Measurements from ENCODE around the gene FNDC11.

FNDC11 gene

GRCh38 chr20:63578224-63579016 lies 24.5 kb downstream of the FNDC11 start:
- TF ChIP-seq CTCF (IDR thresholded peaks at IDR 0.05) (peak; percentile 25), ZFX (IDR thresholded peaks at IDR 0.05; ENCODE audit: borderline replicate concordance) (no peak)
- no peak overlapping the region for H3K27ac ChIP-seq

DNA sequence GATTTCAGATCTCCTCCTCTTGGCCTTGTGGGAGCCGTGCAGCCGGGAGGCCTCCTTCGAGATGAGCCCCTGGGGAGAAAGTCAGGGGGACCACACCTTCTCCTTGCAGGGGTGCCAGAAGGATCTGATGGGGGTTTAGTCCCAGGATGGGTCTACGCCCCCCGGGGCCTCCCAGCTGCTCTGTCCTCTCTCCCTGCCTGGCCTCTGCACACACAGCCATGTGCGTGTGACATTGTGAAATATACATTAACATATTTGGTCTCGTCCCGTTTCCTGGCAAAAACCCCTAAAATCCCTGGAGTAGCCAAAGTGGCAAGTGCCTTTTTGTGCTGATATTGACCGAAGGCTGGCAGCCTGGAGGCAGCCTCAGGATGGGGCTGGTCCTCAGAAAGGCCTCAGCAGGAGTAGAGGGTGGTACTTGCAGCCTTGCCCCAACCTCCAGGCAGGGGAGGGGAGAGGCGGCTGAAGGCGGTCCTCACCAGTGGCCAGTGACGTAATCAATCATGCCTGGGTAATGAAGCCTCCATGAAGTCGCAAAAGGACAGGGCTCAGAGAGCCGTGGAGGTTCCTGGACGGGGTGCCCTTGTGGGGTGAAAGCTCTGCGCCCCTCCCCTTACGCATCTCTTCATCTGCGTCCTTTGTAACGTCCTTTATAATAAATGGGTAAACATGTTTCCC lies 25.2 kb downstream of the FNDC11 start:
- TF ChIP-seq ZFX (IDR thresholded peaks at IDR 0.05; ENCODE audit: borderline replicate concordance) (no peak), CTCF (IDR thresholded peaks at IDR 0.05) (no peak)
- no peak overlapping the region for H3K27ac ChIP-seq

DNA sequence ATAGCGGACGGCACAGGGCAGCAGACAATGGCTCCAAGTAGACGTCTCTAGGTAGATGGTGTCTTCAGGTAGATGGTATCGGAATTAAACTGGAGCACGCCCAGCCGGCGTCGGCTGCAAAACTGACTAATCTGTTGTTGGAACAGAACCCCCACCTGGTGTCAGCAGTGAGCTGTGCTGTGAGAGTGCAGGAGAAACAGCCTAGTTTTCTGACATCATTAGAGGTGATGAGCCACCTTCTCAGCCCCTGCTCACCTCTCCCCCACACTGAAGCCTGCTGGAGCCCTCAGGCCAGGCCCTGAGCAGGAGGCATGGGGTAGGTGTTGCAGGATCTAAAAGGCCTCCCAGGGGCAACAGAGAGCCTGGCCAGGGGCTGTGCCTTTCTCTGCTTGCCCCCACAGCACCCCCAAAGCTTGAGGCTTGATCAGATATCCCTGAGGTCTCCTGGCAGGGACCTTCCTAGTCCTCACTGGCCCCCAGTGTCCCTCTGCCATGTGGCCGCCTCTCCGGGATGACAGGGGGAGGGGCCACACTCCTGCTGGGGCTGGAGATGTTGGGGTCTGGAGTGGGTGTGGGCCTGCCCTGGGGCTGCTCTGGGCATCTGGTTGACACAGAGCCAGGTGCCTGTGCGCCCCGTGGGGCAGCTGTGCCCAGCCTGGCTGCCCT lies 27.0 kb downstream of the FNDC11 start:
- TF ChIP-seq CTCF (IDR thresholded peaks at IDR 0.05) (peak; percentile 34), ZFX (IDR thresholded peaks at IDR 0.05; ENCODE audit: borderline replicate concordance) (no peak)
- no peak overlapping the region for H3K27ac ChIP-seq

- H3K27ac ChIP-seq: no peak overlapping the region
- TF ChIP-seq ZFX (IDR thresholded peaks at IDR 0.05; ENCODE audit: borderline replicate concordance): no peak
- TF ChIP-seq CTCF (IDR thresholded peaks at IDR 0.05): no peak
Observed at GRCh38 chr20:63582382-63583063, 28.6 kb downstream of the FNDC11 start.

GRCh38 chr20:63585616-63586565 lies 31.9 kb downstream of the FNDC11 start:
- no peak for TF ChIP-seq CTCF (IDR thresholded peaks at IDR 0.05)
- TF ChIP-seq ZFX (IDR thresholded peaks at IDR 0.05; ENCODE audit: borderline replicate concordance): no peak
- H3K27ac ChIP-seq: no peak overlapping the region

GRCh38 chr20:63586797-63587196 lies 32.8 kb downstream of the FNDC11 start:
- H3K27ac ChIP-seq: no peak overlapping the region
- TF ChIP-seq CTCF (IDR thresholded peaks at IDR 0.05) (no peak), ZFX (IDR thresholded peaks at IDR 0.05; ENCODE audit: borderline replicate concordance) (no peak)
